Fibroblast of lung (primary cell): Measurements from ENCODE around the gene NLGN1. TPM values are rescaled to one million over a fixed set of nuclear protein-coding genes. Genes with fewer than 3 reads are reported as not detected.

Source experiments
- DNase-seq, 2 donors: peaks; one replicate each; pipeline versions ENCODE4 v3.0.0 to v3.0.0-alpha.2; 2010; ENCODE audit warnings: low read depth in 2 of 2
- H2AFZ ChIP-seq: 2 replicates; pipeline ENCODE4 v1.5.1; 2012; ENCODE audit warnings: low read length, control low read depth, inconsistent platforms
- H3K27ac ChIP-seq: 2 replicates; pipeline ENCODE4 v1.5.1; 2011; ENCODE audit warnings: low read length, control low read depth; ENCODE audit not compliant: insufficient read depth
- H3K27me3 ChIP-seq: 2 replicates; pipeline ENCODE4 v1.5.1; 2011; ENCODE audit warnings: mild to moderate bottlenecking, low read length; ENCODE audit not compliant: control insufficient read depth, insufficient read depth
- H3K36me3 ChIP-seq: 2 replicates; pipeline ENCODE4 v1.5.1; 2011; ENCODE audit warnings: low read length; ENCODE audit not compliant: control insufficient read depth, insufficient read depth
- H3K4me1 ChIP-seq: 2 replicates; pipeline ENCODE4 v1.5.1; 2011; ENCODE audit warnings: low read length; ENCODE audit not compliant: control insufficient read depth, insufficient read depth; ENCODE audit errors: extremely low read depth
- H3K4me2 ChIP-seq: 2 replicates; pipeline ENCODE4 v1.5.1; 2011; ENCODE audit warnings: low read length, control low read depth; ENCODE audit not compliant: insufficient read depth; ENCODE audit errors: extremely low read depth
- H3K4me3 ChIP-seq, 4 experiments: fragments of 200-600 bp in 1 of 4; sonication (generic) in 1 of 4; replicated peaks in 1 of 4; 2 replicates each; pipeline ENCODE4 v1.5.1; 2011 to 2016; ENCODE audit warnings: low read length in 4 of 4, low read depth in 3 of 4, mild to moderate bottlenecking in 3 of 4, control low read depth in 2 of 4, inconsistent platforms in 1 of 4, mixed read lengths in 1 of 4; ENCODE audit not compliant: insufficient read depth in 1 of 4; ENCODE audit errors: control extremely low read depth in 1 of 4
- H3K79me2 ChIP-seq: 2 replicates; pipeline ENCODE4 v1.5.1; 2012; ENCODE audit warnings: mild to moderate bottlenecking, low read length, inconsistent platforms; ENCODE audit not compliant: control insufficient read depth, insufficient read depth
- H3K9ac ChIP-seq: 2 replicates; pipeline ENCODE4 v1.5.1; 2011; ENCODE audit warnings: mild to moderate bottlenecking, low read length, control low read depth; ENCODE audit not compliant: insufficient read depth
- H3K9me3 ChIP-seq: 2 replicates; pipeline ENCODE4 v1.5.1; 2012; ENCODE audit warnings: low read depth, low read length; ENCODE audit not compliant: control insufficient read depth, insufficient read depth
- H4K20me1 ChIP-seq: 2 replicates; pipeline ENCODE4 v1.5.1; 2011; ENCODE audit warnings: low read length; ENCODE audit not compliant: control insufficient read depth, insufficient read depth; ENCODE audit errors: extremely low read depth
- EZH2 ChIP-seq: IDR thresholded peaks from 2 replicates; pipeline ENCODE4 v1.5.1; 2012; ENCODE audit warnings: low read length, control low read depth, mild to moderate bottlenecking; ENCODE audit errors: missing control alignments
- polyA plus RNA-seq, 2 donors: library from polyadenylated mRNA; depleted of rRNA in 1 of 2; stranded (reverse) in 1 of 2; unstranded in 1 of 2; fragments of >200 nt; gene quantifications; 2 replicates each; pipeline ENCODE4 v1.2.1, GENCODE V29; 2011 to 2012; ENCODE audit warnings: missing spikeins in 1 of 2
- total RNA-seq: library from RNA; depleted of rRNA; stranded (reverse); fragments of >200 nt; gene quantifications from 2 replicates; pipeline ENCODE4 v1.2.1, GENCODE V29; 2014
- TF ChIP-seq, protein P1 (sequence below), 2 donors: IDR thresholded peaks in 1 of 2; conservative IDR thresholded peaks in 1 of 2; 1 replicate in 1 of 2; 2 replicates in 1 of 2; pipeline ENCODE4 v1.5.1; 2011 to 2012; ENCODE audit warnings: low read length in 2 of 2, control low read depth in 1 of 2, inconsistent platforms in 1 of 2, low read depth in 1 of 2, mild to moderate bottlenecking in 1 of 2

NLGN1 gene
- total and polyA plus RNA-seq, 2 donors (not counting 1 experiment from before 2014, with no cell fraction given), result 0.61 to 2.1 TPM

DNA sequence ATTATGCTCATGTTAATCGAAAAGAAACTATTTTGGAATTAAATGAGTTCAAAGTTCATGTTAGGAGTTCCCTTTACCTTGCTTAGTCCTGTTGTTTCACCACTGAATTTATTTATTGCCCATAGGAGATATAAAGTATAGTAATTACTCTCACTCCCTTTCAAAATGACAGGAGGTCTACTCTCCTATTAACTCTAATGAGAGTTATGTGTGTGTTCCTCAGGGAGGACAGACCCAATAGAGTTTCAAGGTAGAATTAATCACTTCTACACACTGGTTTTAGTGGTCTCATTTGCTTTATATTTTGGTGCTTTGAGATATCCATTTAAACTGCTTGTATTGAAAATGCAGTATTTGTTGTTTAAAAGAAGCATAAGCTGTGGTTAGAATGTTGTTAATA lies 398.9 kb downstream of the NLGN1 start:
- Histone ChIP-seq H3K4me1 (no peaks in the 10 kb centered on the region), H3K79me2 (no peaks in the 10 kb centered on the region), H3K36me3 (no peaks in the 10 kb centered on the region), H3K4me3 (no peak overlapping the region), H3K27ac (no peak overlapping the region), H2AFZ (no peak overlapping the region), H3K27me3 (no peaks in the 10 kb centered on the region), H4K20me1 (no peaks in the 10 kb centered on the region), H3K4me2 (no peak overlapping the region), H3K9me3 (no peaks in the 10 kb centered on the region), H3K9ac (no peak overlapping the region)
- TF ChIP-seq, protein P1, sequence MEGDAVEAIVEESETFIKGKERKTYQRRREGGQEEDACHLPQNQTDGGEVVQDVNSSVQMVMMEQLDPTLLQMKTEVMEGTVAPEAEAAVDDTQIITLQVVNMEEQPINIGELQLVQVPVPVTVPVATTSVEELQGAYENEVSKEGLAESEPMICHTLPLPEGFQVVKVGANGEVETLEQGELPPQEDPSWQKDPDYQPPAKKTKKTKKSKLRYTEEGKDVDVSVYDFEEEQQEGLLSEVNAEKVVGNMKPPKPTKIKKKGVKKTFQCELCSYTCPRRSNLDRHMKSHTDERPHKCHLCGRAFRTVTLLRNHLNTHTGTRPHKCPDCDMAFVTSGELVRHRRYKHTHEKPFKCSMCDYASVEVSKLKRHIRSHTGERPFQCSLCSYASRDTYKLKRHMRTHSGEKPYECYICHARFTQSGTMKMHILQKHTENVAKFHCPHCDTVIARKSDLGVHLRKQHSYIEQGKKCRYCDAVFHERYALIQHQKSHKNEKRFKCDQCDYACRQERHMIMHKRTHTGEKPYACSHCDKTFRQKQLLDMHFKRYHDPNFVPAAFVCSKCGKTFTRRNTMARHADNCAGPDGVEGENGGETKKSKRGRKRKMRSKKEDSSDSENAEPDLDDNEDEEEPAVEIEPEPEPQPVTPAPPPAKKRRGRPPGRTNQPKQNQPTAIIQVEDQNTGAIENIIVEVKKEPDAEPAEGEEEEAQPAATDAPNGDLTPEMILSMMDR (conservative IDR thresholded peaks at IDR 0.05 in 1 of 2, IDR thresholded peaks at IDR 0.05 in 1 of 2; ENCODE audit: low read depth in 1 of 2, low read length in 2 of 2), result no peak
- no peak for TF ChIP-seq EZH2
- DNase-seq, result no peak

DNA sequence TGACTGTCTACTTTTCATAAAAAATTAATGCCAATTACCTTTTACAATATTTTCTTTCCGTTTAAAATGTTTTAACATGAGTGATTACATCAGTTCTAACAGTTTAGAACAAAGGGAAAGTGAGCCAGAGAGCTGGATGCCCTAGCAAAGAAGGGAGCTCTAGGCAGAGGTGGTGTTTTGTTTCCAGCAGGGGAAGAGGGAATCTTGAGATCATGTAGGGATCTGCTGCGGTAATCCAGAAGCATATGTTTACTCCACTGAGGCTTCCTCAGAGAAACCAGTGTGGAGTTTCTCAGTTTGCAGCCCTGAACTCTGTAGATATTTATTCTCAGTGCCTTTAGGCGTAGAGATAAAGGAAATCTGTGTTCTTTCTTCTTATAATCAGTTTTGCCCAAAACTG lies 399.3 kb downstream of the NLGN1 start:
- DNase-seq, result no peak
- no peaks in the 10 kb centered on the region for H3K27me3 ChIP-seq
- H3K79me2 ChIP-seq, result no peaks in the 10 kb centered on the region
- no peak overlapping the region for H2AFZ ChIP-seq
- H4K20me1 ChIP-seq, result no peaks in the 10 kb centered on the region
- H3K9me3 ChIP-seq, result no peaks in the 10 kb centered on the region
- no peak overlapping the region for H3K27ac ChIP-seq
- H3K9ac ChIP-seq, result no peak overlapping the region
- no peaks in the 10 kb centered on the region for H3K36me3 ChIP-seq
- H3K4me1 ChIP-seq, result no peaks in the 10 kb centered on the region
- H3K4me2 ChIP-seq, result no peak overlapping the region
- TF ChIP-seq, protein P1 (conservative IDR thresholded peaks at IDR 0.05 in 1 of 2, IDR thresholded peaks at IDR 0.05 in 1 of 2; ENCODE audit: low read depth in 1 of 2, low read length in 2 of 2), result no peak
- no peak for TF ChIP-seq EZH2
- no peak overlapping the region for H3K4me3 ChIP-seq

DNA sequence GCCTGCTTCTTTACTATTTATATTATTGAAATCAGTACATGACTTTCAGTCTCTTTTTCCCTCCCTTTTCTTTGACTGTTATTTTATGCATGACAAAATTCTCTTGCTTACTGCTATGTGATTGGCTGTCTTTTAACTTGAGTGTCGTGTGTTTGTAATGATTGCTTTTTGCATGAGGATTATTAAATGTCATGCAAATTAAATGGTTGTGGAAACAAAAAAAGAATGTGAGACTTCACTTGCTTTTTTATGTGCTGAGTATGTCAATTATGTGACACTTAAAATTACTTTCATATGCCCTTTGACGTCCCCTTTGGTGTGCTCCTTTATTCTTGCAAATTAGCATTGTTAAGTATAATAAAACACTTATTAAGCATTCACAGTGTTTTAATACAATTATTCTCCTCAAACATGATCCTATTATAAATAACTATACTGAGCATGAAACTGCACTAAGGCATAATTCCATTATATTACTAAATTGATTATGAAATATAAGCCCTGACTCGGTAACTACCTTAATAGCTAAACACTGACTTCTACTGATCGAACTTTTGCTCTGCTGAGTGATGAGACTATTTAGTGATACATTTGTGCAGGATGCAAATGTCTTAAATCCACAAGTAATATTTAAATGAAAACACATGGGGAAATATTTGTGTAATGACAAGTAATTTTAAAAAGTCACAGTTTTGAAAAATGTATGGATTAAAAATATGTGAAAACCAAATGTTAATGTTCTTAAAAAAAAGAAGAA lies 401.7 kb downstream of the NLGN1 start:
- Histone ChIP-seq H3K9ac (no peak overlapping the region), H3K36me3 (no peaks in the 10 kb centered on the region), H3K4me2 (no peak overlapping the region), H3K27me3 (no peaks in the 10 kb centered on the region), H4K20me1 (no peaks in the 10 kb centered on the region), H3K9me3 (no peaks in the 10 kb centered on the region), H2AFZ (no peak overlapping the region), H3K4me1 (no peaks in the 10 kb centered on the region), H3K79me2 (no peaks in the 10 kb centered on the region), H3K4me3 (no peak overlapping the region), H3K27ac (no peak overlapping the region)
- DNase-seq, result no peak
- no peak for TF ChIP-seq EZH2
- TF ChIP-seq, protein P1 (conservative IDR thresholded peaks at IDR 0.05 in 1 of 2, IDR thresholded peaks at IDR 0.05 in 1 of 2; ENCODE audit: low read depth in 1 of 2, low read length in 2 of 2), result no peak
